ENCODE data around the gene KLK7. TPM values are rescaled to one million over a fixed set of nuclear protein-coding genes. Genes with fewer than 3 reads are reported as not detected.

Gene KLK7
- total and polyA plus RNA-seq, 12 donors = 0.04 TPM; not detected in 11

DNA sequence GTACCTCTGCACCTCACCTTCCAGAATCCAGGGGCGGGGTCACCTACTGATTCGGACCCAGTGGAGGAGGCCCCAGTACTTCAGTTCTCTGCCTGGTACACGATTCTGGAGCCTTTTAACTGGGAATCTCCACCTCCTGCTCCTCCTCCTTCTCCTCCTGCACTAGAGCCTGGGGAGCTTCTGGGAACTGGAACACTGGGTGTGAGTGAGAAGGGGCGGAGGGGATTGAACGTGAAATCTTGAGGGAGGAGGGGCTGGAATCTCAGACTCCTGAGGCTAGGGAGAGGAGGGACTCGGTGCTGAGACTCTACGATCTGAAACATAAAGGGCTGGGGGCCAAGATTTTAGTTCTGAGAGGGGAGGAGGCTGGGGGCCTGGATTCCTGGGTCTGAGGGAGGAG is 17.8 kb upstream of the KLK7 start, which contains the start of gene KLK8:
KLK8 (minus strand) TSS at position 90 of the 400 bp plus-strand sequence. CDS start 437 bp downstream, outside the sequence.
- peaks cover 6 to 83% (median 71%) of the 10 kb centered on the region in 7 donors for H3K27me3 ChIP-seq

GRCh38 chr19:51000981-51001380 is 17.3 kb upstream of the KLK7 start:
- TF ChIP-seq, protein P1, sequence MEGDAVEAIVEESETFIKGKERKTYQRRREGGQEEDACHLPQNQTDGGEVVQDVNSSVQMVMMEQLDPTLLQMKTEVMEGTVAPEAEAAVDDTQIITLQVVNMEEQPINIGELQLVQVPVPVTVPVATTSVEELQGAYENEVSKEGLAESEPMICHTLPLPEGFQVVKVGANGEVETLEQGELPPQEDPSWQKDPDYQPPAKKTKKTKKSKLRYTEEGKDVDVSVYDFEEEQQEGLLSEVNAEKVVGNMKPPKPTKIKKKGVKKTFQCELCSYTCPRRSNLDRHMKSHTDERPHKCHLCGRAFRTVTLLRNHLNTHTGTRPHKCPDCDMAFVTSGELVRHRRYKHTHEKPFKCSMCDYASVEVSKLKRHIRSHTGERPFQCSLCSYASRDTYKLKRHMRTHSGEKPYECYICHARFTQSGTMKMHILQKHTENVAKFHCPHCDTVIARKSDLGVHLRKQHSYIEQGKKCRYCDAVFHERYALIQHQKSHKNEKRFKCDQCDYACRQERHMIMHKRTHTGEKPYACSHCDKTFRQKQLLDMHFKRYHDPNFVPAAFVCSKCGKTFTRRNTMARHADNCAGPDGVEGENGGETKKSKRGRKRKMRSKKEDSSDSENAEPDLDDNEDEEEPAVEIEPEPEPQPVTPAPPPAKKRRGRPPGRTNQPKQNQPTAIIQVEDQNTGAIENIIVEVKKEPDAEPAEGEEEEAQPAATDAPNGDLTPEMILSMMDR (IDR thresholded peaks at IDR 0.05) = no peak
- WGBS, 2 donors = 32 to 33% methylated on average over 16 of the region's 16 CpGs
- ATAC-seq = no peak
- Histone ChIP-seq H3K4me1 (no peaks in the 10 kb centered on the region), H3K9me3 (no peaks in the 10 kb centered on the region), H3K27ac (no peak overlapping the region), H3K36me3 (no peaks in the 10 kb centered on the region), H3K4me3 (no peak overlapping the region), H3K27me3 (peaks cover 6 to 79% (median 67%) of the 10 kb centered on the region in 7 donors)
- intact Hi-C loops (cut with DNase I) = loop anchor here in 1 of 10 donors (10.0 kb wide), 1 partner anchor 66 kb away; no protein-coding TSS in a partner anchor
- DNase-seq = no peak

More for the DNA sequence above, 17.8 kb upstream of the KLK7 start, which contains the start of gene KLK8:
- Histone ChIP-seq H3K4me3 (no peak within 1 kb of the TSS), H3K36me3 (no peaks in the 10 kb centered on the region), H3K9me3 (no peaks in the 10 kb centered on the region), H3K4me1 (no peaks in the 10 kb centered on the region), H3K27ac (no peak within 1 kb of the TSS)
- TF ChIP-seq, protein P1 (IDR thresholded peaks at IDR 0.05) = no peak
- intact Hi-C loops (cut with DNase I) = loop anchor here in 1 of 10 donors (10.0 kb wide), 1 partner anchor 67 kb away; no protein-coding TSS in a partner anchor
- 20 to 30% methylated on average over 7 of the region's 7 CpGs for WGBS, 2 donors
- DNase-seq = no peak
- ATAC-seq = no peak

DNA sequence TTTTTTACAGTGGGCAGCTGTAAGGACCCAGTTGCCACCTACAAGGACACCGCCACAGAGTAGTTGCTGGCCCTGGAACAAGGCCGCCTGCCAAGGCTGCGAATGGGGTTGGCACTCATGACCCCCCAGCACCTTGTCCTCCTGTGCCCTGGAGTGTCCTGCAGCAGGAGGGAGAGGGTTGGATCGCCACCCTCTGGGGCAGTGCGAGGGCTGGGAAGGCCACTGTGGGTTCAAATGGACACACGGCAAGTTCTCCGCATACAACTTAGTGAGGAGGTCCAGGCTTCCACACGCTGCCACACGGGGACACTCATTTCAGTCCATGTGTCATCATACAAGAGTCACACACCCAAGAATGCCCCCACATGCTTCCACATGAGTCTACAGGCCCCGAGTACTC is 16.7 kb upstream of the KLK7 start:
- H3K4me3 ChIP-seq = no peak overlapping the region
- 88 to 89% methylated on average over 10 of the region's 10 CpGs for WGBS, 2 donors
- H3K9me3 ChIP-seq = no peaks in the 10 kb centered on the region
- TF ChIP-seq, protein P1 (IDR thresholded peaks at IDR 0.05) = no peak
- DNase-seq (no peak), ATAC-seq (no peak)
- no peaks in the 10 kb centered on the region for H3K4me1 ChIP-seq
- H3K27ac ChIP-seq = no peak overlapping the region
- peaks cover 6 to 79% (median 67%) of the 10 kb centered on the region in 7 donors for H3K27me3 ChIP-seq
- H3K36me3 ChIP-seq = no peaks in the 10 kb centered on the region
- intact Hi-C loops (cut with DNase I) = loop anchor here in 1 of 10 donors (10.0 kb wide), 1 partner anchor 66 kb away; no protein-coding TSS in a partner anchor

GRCh38 chr19:50998686-50999085 is 15.0 kb upstream of the KLK7 start:
- no peak overlapping the region for H3K27ac ChIP-seq
- 74 to 81% methylated on average over 4 of the region's 4 CpGs for WGBS, 2 donors
- peaks cover 0 to 6% (median 0%) of the 10 kb centered on the region in 11 donors for H3K9me3 ChIP-seq
- DNase-seq = no peak
- no peaks in the 10 kb centered on the region for H3K4me1 ChIP-seq
- no peak for ATAC-seq
- TF ChIP-seq, protein P1 (IDR thresholded peaks at IDR 0.05) = no peak
- H3K4me3 ChIP-seq = no peak overlapping the region
- intact Hi-C loops (cut with DNase I) = no loop called here
- H3K36me3 ChIP-seq = no peaks in the 10 kb centered on the region
- H3K27me3 ChIP-seq = peaks cover 6 to 65% (median 57%) of the 10 kb centered on the region in 7 donors

Measured in heart right ventricle (tissue), 16 donors.